ENCODE data around the gene PCBP3. TPM values are rescaled to one million over a fixed set of nuclear protein-coding genes. Genes with fewer than 3 reads are reported as not detected.

Gene PCBP3
- total and polyA plus RNA-seq, 2 of the 8 experiments (the other 6 are each of a cell fraction or from before 2014, with no cell fraction given) = 3.5 to 6.3 TPM

GRCh38 chr21:45613396-45613795, 30.1 kb upstream of the PCBP3 start:
- FAIRE-seq (no peak), DNase-seq (ENCODE audit: low read depth in 1 of 2, low spot score in 2 of 2) (no peak)
- ChIA-PET POLR2A (ENCODE audit: partially characterized antibody) (no interaction called here), CTCF (ENCODE audit: partially characterized antibody) (no interaction called here)
- Histone ChIP-seq H3K18ac (ENCODE audit: extremely low read depth, low read length) (no peak overlapping the region), H2BK5ac (ENCODE audit: low read depth, low read length) (no peak overlapping the region), H2BK120ac (replicated peaks; ENCODE audit: low read depth, low read length) (no peak overlapping the region), H2AK5ac (ENCODE audit: low read depth, low read length) (no peak overlapping the region), H3K9ac (replicated peaks in 1 of 4; ENCODE audit: extremely low read depth in 1 of 4, low read depth in 3 of 4, low read length in 3 of 4) (no peak overlapping the region), H4K20me1 (replicated peaks in 1 of 2; ENCODE audit: control insufficient read depth in 1 of 2, insufficient read depth in 2 of 2, low read length in 2 of 2) (peaks cover 0 to 4% of the 10 kb centered on the region in 2 experiments), H3K4ac (replicated peaks; ENCODE audit: insufficient read length, low read depth, low read length) (no peak overlapping the region), H4K8ac (ENCODE audit: extremely low read depth, insufficient read depth, low read length) (no peak overlapping the region), H3K23ac (ENCODE audit: insufficient read length) (no peak overlapping the region), H3K14ac (ENCODE audit: insufficient read length) (no peak overlapping the region), H3K4me3 (ENCODE audit: extremely low read depth in 1 of 4, insufficient read depth in 2 of 4, low read depth in 3 of 4, low read length in 4 of 4) (no peak overlapping the region), H2BK20ac (ENCODE audit: low read length) (no peak overlapping the region), H3K9me3 (ENCODE audit: insufficient read depth in 2 of 2, low read depth in 1 of 2, low read length in 1 of 2) (no peaks in the 10 kb centered on the region), H4K91ac (replicated peaks; ENCODE audit: insufficient read length, low read length) (no peak overlapping the region), H3K4me2 (ENCODE audit: insufficient read depth in 1 of 2, low read depth in 2 of 2, low read length in 2 of 2) (no peak overlapping the region), H3K23me2 (ENCODE audit: low read depth, low read length) (no peaks in the 10 kb centered on the region), H3K79me1 (ENCODE audit: low read depth, low read length) (no peaks in the 10 kb centered on the region), H2AFZ (ENCODE audit: low read length) (no peak overlapping the region), H3K27ac (ENCODE audit: low read depth, low read length) (no peak overlapping the region), H3K56ac (replicated peaks; ENCODE audit: insufficient read length, low read depth, low read length) (no peak overlapping the region), H3K4me1 (replicated peaks in 1 of 4; ENCODE audit: control insufficient read depth in 3 of 4, insufficient read depth in 4 of 4, low read length in 3 of 4) (peaks cover 0 to 2% (median 0%) of the 10 kb centered on the region in 4 experiments; a peak in 1 of 7 replicates), H2BK12ac (ENCODE audit: low read depth, low read length) (no peak overlapping the region), H3K27me3 (replicated peaks in 1 of 4; ENCODE audit: control insufficient read depth in 3 of 4, extremely low read depth in 1 of 4, insufficient read depth in 3 of 4, low read length in 3 of 4) (no peaks in the 10 kb centered on the region), H3K79me2 (ENCODE audit: control insufficient read depth in 1 of 2, insufficient read depth in 2 of 2, low read length in 2 of 2) (no peaks in the 10 kb centered on the region), H4K5ac (ENCODE audit: insufficient read length, low read depth, low read length) (no peak overlapping the region), H3K36me3 (ENCODE audit: control insufficient read depth in 2 of 4, insufficient read depth in 4 of 4, low read length in 3 of 4) (no peaks in the 10 kb centered on the region), H2BK15ac (ENCODE audit: low read length) (no peak overlapping the region)
- TF ChIP-seq KDM5A (IDR thresholded peaks at IDR 0.05; ENCODE audit: low read length) = no peak
- no peak for TF ChIP-seq BACH1 (IDR thresholded peaks at IDR 0.05; ENCODE audit: low read length)
- TF ChIP-seq GTF2F1 (IDR thresholded peaks at IDR 0.05; ENCODE audit: borderline replicate concordance, low read depth, low read length) = no peak
- TF ChIP-seq ASH2L (IDR thresholded peaks at IDR 0.05; ENCODE audit: low read length) = no peak
- TF ChIP-seq PHF8 (conservative IDR thresholded peaks at IDR 0.05; ENCODE audit: low read depth, low read length) = no peak
- no peak for TF ChIP-seq ATF3 (IDR thresholded peaks at IDR 0.05; ENCODE audit: insufficient read depth, low read depth, low read length)
- TF ChIP-seq KDM1A (IDR thresholded peaks at IDR 0.05; ENCODE audit: borderline replicate concordance, low read length) = no peak
- TF ChIP-seq RAD21 (IDR thresholded peaks at IDR 0.05 in 1 of 2, conservative IDR thresholded peaks at IDR 0.05 in 1 of 2; ENCODE audit: low read depth in 2 of 2, low read length in 2 of 2) = no peak
- no peak for TF ChIP-seq SP1 (IDR thresholded peaks at IDR 0.05; ENCODE audit: low read depth, low read length)
- no peak for TF ChIP-seq KDM4A (IDR thresholded peaks at IDR 0.05; ENCODE audit: low read depth, low read length, severe bottlenecking)
- whole genome bisulfite sequencing, 2 experiments (ENCODE audit: extremely low coverage in 1 of 2, insufficient coverage in 1 of 2, insufficient read length in 1 of 2, insufficient replicate concordance in 2 of 2, low coverage in 1 of 2, low lambda C conversion rate in 2 of 2, missing lambda C conversion rate in 1 of 2) = 88% methylated on average over 6 of the region's 6 CpGs; no CpG with 5 or more reads in 1 of the 2 experiments
